Thoracic aorta (tissue), 2 donors: ENCODE measurements around the gene GP9. TPM values are rescaled to one million over a fixed set of nuclear protein-coding genes. Genes with fewer than 3 reads are reported as not detected.

Source experiments
- ATAC-seq: fragments of 150-250 bp; one replicate; pipeline ENCODE4 v1.8.0; 2017; ENCODE audit warnings: low read depth; ENCODE audit not compliant: insufficient number of reproducible peaks, low FRiP score
- DNase-seq: peaks from one replicate; pipeline ENCODE4 v3.0.0-alpha.2; 2020; ENCODE audit warnings: low spot score
- H3K27ac ChIP-seq, 2 donors: fragments of 200-600 bp; sonication (generic); 1 replicate in 1 of 2; 2 replicates in 1 of 2; pipeline ENCODE4 v1.5.1; 2016; ENCODE audit warnings: mild to moderate bottlenecking in 2 of 2, moderate library complexity in 2 of 2
- H3K27me3 ChIP-seq: fragments of 200-600 bp; sonication (generic); replicated peaks from 2 replicates; pipeline ENCODE4 v1.6.0; 2016; ENCODE audit warnings: mild to moderate bottlenecking; ENCODE audit not compliant: insufficient read depth
- H3K36me3 ChIP-seq: fragments of 200-600 bp; sonication (generic); one replicate; pipeline ENCODE4 v1.5.1; 2016
- H3K4me1 ChIP-seq, 2 donors: fragments of 200-600 bp; sonication (generic); 1 replicate in 1 of 2; 2 replicates in 1 of 2; pipeline versions ENCODE4 v1.5.1 to v1.6.0; 2016; ENCODE audit warnings: low read depth in 2 of 2, mild to moderate bottlenecking in 1 of 2; ENCODE audit not compliant: control insufficient read depth in 1 of 2
- H3K4me3 ChIP-seq: fragments of 200-600 bp; sonication (generic); 2 replicates; pipeline ENCODE4 v1.5.1; 2016; ENCODE audit warnings: mild to moderate bottlenecking
- H3K9me3 ChIP-seq: fragments of 200-600 bp; sonication (generic); 2 replicates; pipeline ENCODE4 v1.5.1; 2016
- CTCF ChIP-seq: fragments of 200-600 bp; sonication (generic); IDR thresholded peaks from one replicate; pipeline ENCODE4 v1.5.1; 2019; ENCODE audit warnings: antibody characterized with exemption
- total RNA-seq, 2 donors: library from RNA; depleted of rRNA; stranded (reverse); fragments of >200 nt; gene quantifications; one replicate each; pipeline versions ENCODE4 v1.1.0 to v1.2.3, GENCODE V29; 2016

The GP9 gene
- total RNA-seq, 2 donors from 2014 or later = not detected

GRCh38 chr3:129018751-129019150, 41.8 kb upstream of the GP9 start:
- Histone ChIP-seq H3K27ac (no peak overlapping the region), H3K4me3 (no peak overlapping the region), H3K36me3 (no peaks in the 10 kb centered on the region), H3K4me1 (no peaks in the 10 kb centered on the region), H3K9me3 (no peaks in the 10 kb centered on the region), H3K27me3 (no peaks in the 10 kb centered on the region)
- DNase-seq = no peak
- no peak for ATAC-seq
- TF ChIP-seq CTCF = no peak

GRCh38 chr3:129019266-129019665, 41.3 kb upstream of the GP9 start:
- ATAC-seq = no peak
- H3K36me3 ChIP-seq = no peaks in the 10 kb centered on the region
- no peaks in the 10 kb centered on the region for H3K27me3 ChIP-seq
- H3K9me3 ChIP-seq = no peaks in the 10 kb centered on the region
- H3K4me3 ChIP-seq = no peak overlapping the region
- H3K4me1 ChIP-seq = no peaks in the 10 kb centered on the region
- no peak for DNase-seq
- no peak for TF ChIP-seq CTCF
- no peak overlapping the region for H3K27ac ChIP-seq

GRCh38 chr3:129020691-129021090, 39.9 kb upstream of the GP9 start:
- no peaks in the 10 kb centered on the region for H3K36me3 ChIP-seq
- H3K4me3 ChIP-seq = no peak overlapping the region
- TF ChIP-seq CTCF = no peak
- no peaks in the 10 kb centered on the region for H3K9me3 ChIP-seq
- DNase-seq (no peak), ATAC-seq (no peak)
- no peaks in the 10 kb centered on the region for H3K27me3 ChIP-seq
- H3K4me1 ChIP-seq = no peaks in the 10 kb centered on the region
- no peak overlapping the region for H3K27ac ChIP-seq

- no peak for TF ChIP-seq CTCF
- H3K36me3 ChIP-seq = no peaks in the 10 kb centered on the region
- no peaks in the 10 kb centered on the region for H3K9me3 ChIP-seq
- no peaks in the 10 kb centered on the region for H3K4me1 ChIP-seq
- no peak overlapping the region for H3K4me3 ChIP-seq
- no peak for ATAC-seq
- no peak for DNase-seq
- H3K27ac ChIP-seq = no peak overlapping the region
- no peaks in the 10 kb centered on the region for H3K27me3 ChIP-seq
Observed at GRCh38 chr3:129021140-129021551, 39.4 kb upstream of the GP9 start.

GRCh38 chr3:129022114-129023007, 38.2 kb upstream of the GP9 start:
- H3K27ac ChIP-seq = no peak overlapping the region

More at GRCh38 chr3:129022114-129023007, 38.2 kb upstream of the GP9 start:
- ATAC-seq (no peak), DNase-seq (no peak)
- no peak for TF ChIP-seq CTCF
- H3K9me3 ChIP-seq = no peaks in the 10 kb centered on the region
- H3K36me3 ChIP-seq = no peaks in the 10 kb centered on the region
- H3K4me3 ChIP-seq = no peak overlapping the region
- H3K4me1 ChIP-seq = peaks cover 0 to 3% of the 10 kb centered on the region in 2 donors
- H3K27me3 ChIP-seq = no peaks in the 10 kb centered on the region
